HepG2 (cell line): ENCODE measurements around the gene SH3YL1. TPM values are rescaled to one million over a fixed set of nuclear protein-coding genes. Genes with fewer than 3 reads are reported as not detected.

ENCODE experiments used
- AGO2 ChIP-seq: fragments of 200-400 bp; formaldehyde crosslinking; optimal IDR thresholded peaks from 2 replicates; pipeline ENCODE3; 2017; ENCODE audit warnings: mild to moderate bottlenecking, low read depth, low read length, moderate library complexity
- ATRX ChIP-seq: sonication (generic); formaldehyde crosslinking; IDR thresholded peaks from 2 replicates; pipeline ENCODE4 v1.4.0; 2020; ENCODE audit warnings: missing genetic modification reagents, borderline replicate concordance
- CTCF ChIP-seq: sonication (generic); formaldehyde crosslinking; IDR thresholded peaks from 2 replicates; pipeline ENCODE4 v1.5.0; 2020; ENCODE audit warnings: mild to moderate bottlenecking, missing genetic modification reagents, moderate library complexity
- DBP ChIP-seq: sonication (generic); formaldehyde crosslinking; IDR thresholded peaks from 2 replicates; pipeline ENCODE4 v1.4.0; 2020; ENCODE audit warnings: missing genetic modification reagents; ENCODE audit errors: not compliant biosample characterization
- ERF ChIP-seq: IDR thresholded peaks from 2 replicates; pipeline ENCODE4 v1.6.1; 2018; ENCODE audit warnings: missing biosample characterization, missing genetic modification reagents
- FOXA3 ChIP-seq: IDR thresholded peaks from 2 replicates; pipeline ENCODE4 v1.6.1; 2016; ENCODE audit warnings: missing genetic modification reagents, missing compliant biosample characterization
- KDM5A ChIP-seq: fragments of 200-600 bp; sonication (generic); IDR thresholded peaks from 2 replicates; pipeline ENCODE4 v1.7.0; 2018; ENCODE audit warnings: antibody characterized with exemption, mild to moderate bottlenecking, low read length, borderline replicate concordance
- NFATC3 ChIP-seq: sonication (generic); formaldehyde crosslinking; IDR thresholded peaks from 2 replicates; pipeline ENCODE4 v1.5.1; 2020; ENCODE audit warnings: mild to moderate bottlenecking, missing genetic modification reagents
- PAF1 ChIP-seq: IDR thresholded peaks from 2 replicates; pipeline ENCODE4 v1.6.1; 2016; ENCODE audit warnings: missing genetic modification reagents, missing compliant biosample characterization
- PRMT3 ChIP-seq: sonication (generic); formaldehyde crosslinking; IDR thresholded peaks from 2 replicates; pipeline ENCODE4 v1.8.1; 2022; ENCODE audit warnings: low read depth, mild to moderate bottlenecking, moderate library complexity, missing genetic modification reagents, borderline replicate concordance
- SMC3 ChIP-seq: IDR thresholded peaks from 2 replicates; pipeline ENCODE4 v1.6.1; 2011; ENCODE audit warnings: low read length, improper control_type of control experiment
- SOX13 ChIP-seq, 3 experiments: fragments of 450-650 bp in 1 of 3; sonication (generic) in 1 of 3; formaldehyde crosslinking in 1 of 3; IDR thresholded peaks in 2 of 3; conservative IDR thresholded peaks in 1 of 3; 2 replicates each; pipeline versions ENCODE4 v1.5.0 to v1.6.1; 2016 to 2020; ENCODE audit warnings: antibody characterized with exemption in 1 of 3, mild to moderate bottlenecking in 1 of 3, missing compliant biosample characterization in 1 of 3, missing genetic modification reagents in 1 of 3, moderate library complexity in 1 of 3
- SP4 ChIP-seq: sonication (generic); formaldehyde crosslinking; IDR thresholded peaks from 2 replicates; pipeline ENCODE4 v1.8.1; 2023; ENCODE audit warnings: mild to moderate bottlenecking, missing genetic modification reagents
- SRSF1 ChIP-seq: fragments of 200-400 bp; formaldehyde crosslinking; optimal IDR thresholded peaks from 2 replicates; pipeline ENCODE3; 2017; ENCODE audit warnings: mild to moderate bottlenecking, low read depth, low read length, moderate library complexity
- THAP11 ChIP-seq: IDR thresholded peaks from 2 replicates; pipeline ENCODE4 v1.6.1; 2016; ENCODE audit warnings: missing biosample characterization, missing genetic modification reagents
- TRIM24 ChIP-seq: sonication (generic); formaldehyde crosslinking; IDR thresholded peaks from 2 replicates; pipeline ENCODE4 v1.8.0; 2022; ENCODE audit warnings: mild to moderate bottlenecking, missing genetic modification reagents
- YEATS2 ChIP-seq: sonication (generic); formaldehyde crosslinking; IDR thresholded peaks from 2 replicates; pipeline ENCODE4 v1.4.0; 2020; ENCODE audit warnings: missing genetic modification reagents, borderline replicate concordance
- ZBTB46 ChIP-seq: sonication (generic); formaldehyde crosslinking; IDR thresholded peaks from 2 replicates; pipeline ENCODE4 v1.4.0; 2020; ENCODE audit warnings: mild to moderate bottlenecking, missing genetic modification reagents, borderline replicate concordance
- ZFP41 ChIP-seq: sonication (generic); formaldehyde crosslinking; IDR thresholded peaks from 2 replicates; pipeline ENCODE4 v1.4.0; 2020; ENCODE audit warnings: mild to moderate bottlenecking, missing genetic modification reagents, borderline replicate concordance
- ZNF207 ChIP-seq: fragments of 450-650 bp; IDR thresholded peaks from 2 replicates; pipeline ENCODE4 v1.6.1; 2016; ENCODE audit warnings: antibody characterized with exemption, borderline replicate concordance
- ZNF230 ChIP-seq: sonication (generic); formaldehyde crosslinking; IDR thresholded peaks from 2 replicates; pipeline ENCODE4 v1.4.0; 2020; ENCODE audit warnings: mild to moderate bottlenecking, missing genetic modification reagents
- ZNF549 ChIP-seq: sonication (generic); formaldehyde crosslinking; IDR thresholded peaks from 2 replicates; pipeline ENCODE4 v1.5.0; 2020; ENCODE audit warnings: missing genetic modification reagents
- ZNF850 ChIP-seq: sonication (generic); formaldehyde crosslinking; conservative IDR thresholded peaks from 2 replicates; pipeline ENCODE4 v1.9.0; 2021; ENCODE audit warnings: mild to moderate bottlenecking, missing genetic modification reagents
- polyA plus RNA-seq, 8 experiments: library from polyadenylated mRNA; depleted of rRNA in 3 of 8; stranded (reverse) in 7 of 8; unstranded in 1 of 8; fragments of >200 nt; fragmentation: Illumina TruSeq in 4 of 8; extraction: Trizol in 4 of 8; gene quantifications; 2 replicates each; pipeline versions ENCODE4 v1.2.1 to v1.2.3, GENCODE V29; 2011 to 2016; ENCODE audit warnings: low read depth in 4 of 8, missing spikeins in 1 of 8, mixed read lengths in 1 of 8; ENCODE audit not compliant: insufficient read depth in 1 of 8
- total RNA-seq, 5 experiments: library from RNA; depleted of rRNA; stranded (reverse); fragments of >200 nt; fragmentation: Illumina TruSeq; extraction: Trizol; gene quantifications; 2 replicates each; pipeline ENCODE4 v1.2.3, GENCODE V29; 2016; ENCODE audit warnings: low read depth in 1 of 5
- TF ChIP-seq, protein P1 (sequence below): sonication (generic); formaldehyde crosslinking; IDR thresholded peaks from 2 replicates; pipeline ENCODE4 v1.4.0; 2020; ENCODE audit warnings: mild to moderate bottlenecking, missing genetic modification reagents

Gene SH3YL1
- total and polyA plus RNA-seq, 2 of the 13 experiments (the other 11 are each of a cell fraction or from before 2014, with no cell fraction given): 13.0 to 48.2 TPM

- TF ChIP-seq CTCF (CRISPR knock-in tag) (peak; percentile 70), DBP (CRISPR knock-in tag) (no peak), THAP11 (0 out of 2 replicates have a peak, but pooled peaks have one; percentile 20), KDM5A (no peak), PAF1 (CRISPR knock-in tag) (no peak), ZBTB46 (no peak), SRSF1 (no peak), ZFP41 (no peak), ZNF207 (no peak), SP4 (CRISPR knock-in tag) (no peak), ZNF850 (no peak), SOX13 (IDR thresholded peaks at IDR 0.05) (no peak), SOX13 (CRISPR knock-in tag; conservative IDR thresholded peaks at IDR 0.05 in 1 of 2, IDR thresholded peaks at IDR 0.05 in 1 of 2) (peak in 1 of 2 experiments; percentile 10; a peak in 1 of 4 replicates), NFATC3 (no peak), FOXA3 (CRISPR knock-in tag) (no peak), ATRX (no peak), ZNF230 (CRISPR knock-in tag) (no peak), ERF (CRISPR knock-in tag) (no peak), ZNF549 (CRISPR knock-in tag) (no peak), TRIM24 (CRISPR knock-in tag) (no peak), YEATS2 (CRISPR knock-in tag) (no peak), SMC3 (peak; percentile 86), PRMT3 (CRISPR knock-in tag) (no peak), AGO2 (no peak)
- TF ChIP-seq, protein P1, sequence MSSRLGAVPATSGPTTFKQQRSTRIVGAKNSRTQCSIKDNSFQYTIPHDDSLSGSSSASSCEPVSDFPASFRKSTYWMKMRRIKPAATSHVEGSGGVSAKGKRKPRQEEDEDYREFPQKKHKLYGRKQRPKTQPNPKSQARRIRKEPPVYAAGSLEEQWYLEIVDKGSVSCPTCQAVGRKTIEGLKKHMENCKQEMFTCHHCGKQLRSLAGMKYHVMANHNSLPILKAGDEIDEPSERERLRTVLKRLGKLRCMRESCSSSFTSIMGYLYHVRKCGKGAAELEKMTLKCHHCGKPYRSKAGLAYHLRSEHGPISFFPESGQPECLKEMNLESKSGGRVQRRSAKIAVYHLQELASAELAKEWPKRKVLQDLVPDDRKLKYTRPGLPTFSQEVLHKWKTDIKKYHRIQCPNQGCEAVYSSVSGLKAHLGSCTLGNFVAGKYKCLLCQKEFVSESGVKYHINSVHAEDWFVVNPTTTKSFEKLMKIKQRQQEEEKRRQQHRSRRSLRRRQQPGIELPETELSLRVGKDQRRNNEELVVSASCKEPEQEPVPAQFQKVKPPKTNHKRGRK (CRISPR knock-in tag): no peak
These were observed 17.2 kb downstream of the SH3YL1 start (continued) for GRCh38 chr2:246489-247144.
